SKM-1 treated with dmso at 0.1 percent for 144 hours (cell line): Measurements from ENCODE around the gene CXorf49.
"Not testable (repeated sequence)": the region's sequence is repeated elsewhere in the genome, so short reads cannot be mapped to it uniquely, and the experiment has no call there.

ENCODE experiments used
- DNase-seq: peaks from one replicate; lab custom pipeline; 2025; ENCODE audit not compliant: unreplicated experiment; lab: John Stamatoyannopoulos, UW

CXorf49 gene

GRCh38 chrX:71675636-71676035 lies 42.4 kb downstream of the CXorf49 start:
- not testable (repeated sequence) for DNase-seq

- DNase-seq, result no peak
These were observed 46.1 kb downstream of the CXorf49 start for GRCh38 chrX:71671938-71672337.

GRCh38 chrX:71671043-71671780 lies 46.9 kb downstream of the CXorf49 start:
- DNase-seq, result no peak

GRCh38 chrX:71669947-71670346 lies 48.1 kb downstream of the CXorf49 start:
- not testable (repeated sequence) for DNase-seq

GRCh38 chrX:71669492-71669891 lies 48.6 kb downstream of the CXorf49 start:
- DNase-seq, result no peak

- DNase-seq, result no peak
These were observed 49.9 kb downstream of the CXorf49 start for GRCh38 chrX:71668248-71668595.

- DNase-seq, result no peak
These were observed 50.5 kb downstream of the CXorf49 start, which contains the start of gene LOC101059915 for GRCh38 chrX:71667328-71668247. Gene LOC101059915, plus strand, starts transcription at chrX:71667546.

- DNase-seq, result no peak
These were observed 51.6 kb downstream of the CXorf49 start for GRCh38 chrX:71666240-71667223.

- DNase-seq, result no peak
These were observed 52.3 kb downstream of the CXorf49 start for GRCh38 chrX:71665747-71666146.

GRCh38 chrX:71664889-71665491 lies 53.1 kb downstream of the CXorf49 start:
- DNase-seq, result no peak
